ENCODE measurements around the gene IDH2. TPM values are rescaled to one million over a fixed set of nuclear protein-coding genes. Genes with fewer than 3 reads are reported as not detected.

The IDH2 gene
- polyA plus RNA-seq, 1 experiment, result 84.2 TPM

DNA sequence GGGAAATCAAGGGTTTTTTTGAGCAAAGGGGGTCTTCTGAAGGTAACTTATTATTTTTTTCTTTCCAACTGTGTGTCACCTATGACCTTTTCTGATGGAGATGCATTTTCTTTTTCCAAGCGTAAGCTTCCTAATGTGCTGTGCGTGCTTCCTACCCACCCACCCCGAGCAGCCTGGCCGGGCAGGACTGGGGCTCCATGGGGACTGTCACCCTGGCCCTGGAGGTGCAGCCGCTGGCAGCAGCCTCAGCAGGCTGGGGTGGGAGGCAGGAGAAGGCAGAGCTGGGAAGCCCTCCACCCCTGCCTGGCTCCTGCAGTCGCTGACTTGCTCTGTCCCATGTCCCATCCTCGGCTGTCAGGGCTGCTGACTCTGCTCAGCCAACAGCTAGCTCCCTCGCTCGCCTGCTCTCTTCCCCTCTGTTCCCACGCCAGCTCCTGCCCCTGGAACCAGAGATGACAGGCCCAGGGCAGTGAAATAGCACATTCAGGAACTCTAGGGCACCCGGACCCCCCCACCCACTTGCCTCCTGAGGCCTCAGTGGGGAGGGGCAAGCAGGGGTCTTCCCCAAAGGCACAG, 21.4 kb downstream of the IDH2 start:
- CTCF ChIA-PET, result interaction anchor here (3.7 kb wide), 1 partner anchor 10 kb away, joined by 21 read pairs; no protein-coding TSS in a partner anchor
- no peak overlapping the region for H3K27ac ChIP-seq (ENCODE audit: low read depth, low read length)
- TF ChIP-seq, protein P1, sequence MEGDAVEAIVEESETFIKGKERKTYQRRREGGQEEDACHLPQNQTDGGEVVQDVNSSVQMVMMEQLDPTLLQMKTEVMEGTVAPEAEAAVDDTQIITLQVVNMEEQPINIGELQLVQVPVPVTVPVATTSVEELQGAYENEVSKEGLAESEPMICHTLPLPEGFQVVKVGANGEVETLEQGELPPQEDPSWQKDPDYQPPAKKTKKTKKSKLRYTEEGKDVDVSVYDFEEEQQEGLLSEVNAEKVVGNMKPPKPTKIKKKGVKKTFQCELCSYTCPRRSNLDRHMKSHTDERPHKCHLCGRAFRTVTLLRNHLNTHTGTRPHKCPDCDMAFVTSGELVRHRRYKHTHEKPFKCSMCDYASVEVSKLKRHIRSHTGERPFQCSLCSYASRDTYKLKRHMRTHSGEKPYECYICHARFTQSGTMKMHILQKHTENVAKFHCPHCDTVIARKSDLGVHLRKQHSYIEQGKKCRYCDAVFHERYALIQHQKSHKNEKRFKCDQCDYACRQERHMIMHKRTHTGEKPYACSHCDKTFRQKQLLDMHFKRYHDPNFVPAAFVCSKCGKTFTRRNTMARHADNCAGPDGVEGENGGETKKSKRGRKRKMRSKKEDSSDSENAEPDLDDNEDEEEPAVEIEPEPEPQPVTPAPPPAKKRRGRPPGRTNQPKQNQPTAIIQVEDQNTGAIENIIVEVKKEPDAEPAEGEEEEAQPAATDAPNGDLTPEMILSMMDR (IDR thresholded peaks at IDR 0.05; ENCODE audit: low read depth, low read length), result no peak

GRCh38 chr15:90080458-90080755, 21.9 kb downstream of the IDH2 start:
- Histone ChIP-seq H3K27me3 (ENCODE audit: control insufficient read depth, insufficient read depth, low read length) (no peaks in the 10 kb centered on the region), H3K4me3 (ENCODE audit: low read depth, low read length) (no peak overlapping the region), H3K9me3 (ENCODE audit: control insufficient read depth, insufficient read depth, low read length) (no peaks in the 10 kb centered on the region; the same call in 1 of the 2 replicates), H3K27ac (ENCODE audit: low read depth, low read length) (no peak overlapping the region)
- TF ChIP-seq, protein P1 (IDR thresholded peaks at IDR 0.05; ENCODE audit: low read depth, low read length), result no peak
- ChIA-PET POLR2A (no interaction called here), CTCF (interaction anchor here (1.1 kb wide), 1 partner anchor 9 kb away, joined by 7 read pairs; no protein-coding TSS in a partner anchor)
- DNase-seq (ENCODE audit: low read depth, low spot score), result no peak

More for the DNA sequence above, 21.4 kb downstream of the IDH2 start:
- DNase-seq (ENCODE audit: low read depth, low spot score), result no peak
- H3K27me3 ChIP-seq (ENCODE audit: control insufficient read depth, insufficient read depth, low read length), result no peaks in the 10 kb centered on the region
- H3K4me3 ChIP-seq (ENCODE audit: low read depth, low read length), result no peak overlapping the region
- POLR2A ChIA-PET, result no interaction called here
- no peaks in the 10 kb centered on the region; the same call in 1 of the 2 replicates for H3K9me3 ChIP-seq (ENCODE audit: control insufficient read depth, insufficient read depth, low read length)

- Histone ChIP-seq H3K9me3 (ENCODE audit: control insufficient read depth, insufficient read depth, low read length) (no peaks in the 10 kb centered on the region; the same call in 1 of the 2 replicates), H3K27ac (ENCODE audit: low read depth, low read length) (no peak overlapping the region), H3K27me3 (ENCODE audit: control insufficient read depth, insufficient read depth, low read length) (no peaks in the 10 kb centered on the region), H3K4me3 (ENCODE audit: low read depth, low read length) (no peak overlapping the region)
- ChIA-PET POLR2A (interaction anchor here (0.5 kb wide), 1 partner anchor 93 kb away, joined by 5 read pairs; no protein-coding TSS in a partner anchor), CTCF (interaction anchor here (1.1 kb wide), 1 partner anchor 8 kb away, joined by 7 read pairs; no protein-coding TSS in a partner anchor)
- no peak for DNase-seq (ENCODE audit: low read depth, low spot score)
- TF ChIP-seq, protein P1 (IDR thresholded peaks at IDR 0.05; ENCODE audit: low read depth, low read length), result no peak
Measured at GRCh38 chr15:90079619-90080457, 22.4 kb downstream of the IDH2 start.

DNA sequence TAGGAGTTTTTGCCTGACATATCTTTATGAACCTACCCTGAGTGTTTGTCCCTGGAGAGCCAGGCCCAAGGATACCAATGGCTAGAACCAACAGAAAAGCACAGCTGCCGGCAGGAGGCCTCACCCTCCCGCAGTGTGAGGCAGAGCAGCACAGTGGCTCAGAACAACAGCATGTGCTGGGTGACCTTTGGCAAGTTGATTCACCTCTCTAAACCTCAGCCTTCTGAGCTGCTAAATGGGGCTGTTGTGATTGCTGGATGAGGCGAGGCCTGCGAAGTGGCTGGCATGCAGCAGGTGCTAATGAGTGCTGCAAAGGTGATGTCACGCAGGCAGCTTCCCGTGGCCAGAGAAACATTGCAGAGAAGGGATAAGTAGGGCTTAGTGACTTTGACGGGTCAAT, 23.3 kb downstream of the IDH2 start:
- TF ChIP-seq, protein P1 (IDR thresholded peaks at IDR 0.05; ENCODE audit: low read depth, low read length), result no peak
- CTCF ChIA-PET, result no interaction called here
- Histone ChIP-seq H3K4me3 (ENCODE audit: low read depth, low read length) (no peak overlapping the region), H3K9me3 (ENCODE audit: control insufficient read depth, insufficient read depth, low read length) (no peaks in the 10 kb centered on the region), H3K27ac (ENCODE audit: low read depth, low read length) (no peak overlapping the region), H3K27me3 (ENCODE audit: control insufficient read depth, insufficient read depth, low read length) (no peaks in the 10 kb centered on the region)
- no peak for DNase-seq (ENCODE audit: low read depth, low spot score)
- POLR2A ChIA-PET, result no interaction called here

GRCh38 chr15:90076716-90077115, 25.6 kb downstream of the IDH2 start:
- POLR2A ChIA-PET, result interaction anchor here (0.7 kb wide), 1 partner anchor 11 kb away, joined by 8 read pairs; no protein-coding TSS in a partner anchor
- CTCF ChIA-PET, result interaction anchor here (0.7 kb wide), 1 partner anchor 54 kb away, joined by 3 read pairs; no protein-coding TSS in a partner anchor
- H3K4me3 ChIP-seq (ENCODE audit: low read depth, low read length), result no peak overlapping the region
- H3K27me3 ChIP-seq (ENCODE audit: control insufficient read depth, insufficient read depth, low read length), result no peaks in the 10 kb centered on the region
- H3K9me3 ChIP-seq (ENCODE audit: control insufficient read depth, insufficient read depth, low read length), result no peaks in the 10 kb centered on the region
- TF ChIP-seq, protein P1 (IDR thresholded peaks at IDR 0.05; ENCODE audit: low read depth, low read length), result no peak
- DNase-seq (ENCODE audit: low read depth, low spot score), result no peak
- no peak overlapping the region for H3K27ac ChIP-seq (ENCODE audit: low read depth, low read length)

Measured in AG04450 (cell line).